ENCODE results near the gene ATXN7L2.

ATXN7L2 gene

GRCh38 chr1:109485001-109485400 lies 1.3 kb downstream of the ATXN7L2 start:
- TF ChIP-seq ZFX (IDR thresholded peaks at IDR 0.05; ENCODE audit: borderline replicate concordance) (no peak), CTCF (IDR thresholded peaks at IDR 0.05) (no peak)
- H3K27ac ChIP-seq = no peak overlapping the region

- TF ChIP-seq ZFX (IDR thresholded peaks at IDR 0.05; ENCODE audit: borderline replicate concordance) = no peak
- H3K27ac ChIP-seq = no peak overlapping the region
Measured at GRCh38 chr1:109487261-109487660, 3.6 kb downstream of the ATXN7L2 start.

- H3K27ac ChIP-seq = no peak overlapping the region
- no peak for TF ChIP-seq CTCF (IDR thresholded peaks at IDR 0.05)
- TF ChIP-seq ZFX (IDR thresholded peaks at IDR 0.05; ENCODE audit: borderline replicate concordance) = no peak
Measured at GRCh38 chr1:109488201-109488600, 4.5 kb downstream of the ATXN7L2 start.

GRCh38 chr1:109488696-109489095 lies 5.0 kb downstream of the ATXN7L2 start:
- TF ChIP-seq ZFX (IDR thresholded peaks at IDR 0.05; ENCODE audit: borderline replicate concordance) (no peak), CTCF (IDR thresholded peaks at IDR 0.05) (no peak)
- H3K27ac ChIP-seq = no peak overlapping the region

GRCh38 chr1:109490029-109490933 lies 6.6 kb downstream of the ATXN7L2 start:
- H3K27ac ChIP-seq = no peak overlapping the region
- TF ChIP-seq CTCF (IDR thresholded peaks at IDR 0.05) (peak; percentile 83), ZFX (IDR thresholded peaks at IDR 0.05; ENCODE audit: borderline replicate concordance) (no peak)

- no peak overlapping the region for H3K27ac ChIP-seq
- TF ChIP-seq CTCF (IDR thresholded peaks at IDR 0.05) = peak; percentile 44
- TF ChIP-seq ZFX (IDR thresholded peaks at IDR 0.05; ENCODE audit: borderline replicate concordance) = no peak
Measured at GRCh38 chr1:109490934-109491302, 7.2 kb downstream of the ATXN7L2 start.

- H3K27ac ChIP-seq = no peak overlapping the region
- TF ChIP-seq CTCF (IDR thresholded peaks at IDR 0.05) (no peak), ZFX (IDR thresholded peaks at IDR 0.05; ENCODE audit: borderline replicate concordance) (no peak)
Measured at GRCh38 chr1:109491372-109491771, 7.7 kb downstream of the ATXN7L2 start.

Measured in 22Rv1 (cell line).